Activated CD4-positive, CD25-positive, alpha-beta regulatory T cell treated with anti-CD3 and anti-CD28 coated beads, Interleukin-2, amount 50 U/mL, for 16 hours (primary cell): ENCODE results near the gene PSMD12.
"Not testable (repeated sequence)": the region's sequence is repeated elsewhere in the genome, so short reads cannot be mapped to it uniquely, and the experiment has no call there.

Experiments used
- DNase-seq: peaks from one replicate; pipeline ENCODE4 v3.0.0-alpha.2; 2020; ENCODE audit warnings: low read depth, low spot score

Gene PSMD12

DNA sequence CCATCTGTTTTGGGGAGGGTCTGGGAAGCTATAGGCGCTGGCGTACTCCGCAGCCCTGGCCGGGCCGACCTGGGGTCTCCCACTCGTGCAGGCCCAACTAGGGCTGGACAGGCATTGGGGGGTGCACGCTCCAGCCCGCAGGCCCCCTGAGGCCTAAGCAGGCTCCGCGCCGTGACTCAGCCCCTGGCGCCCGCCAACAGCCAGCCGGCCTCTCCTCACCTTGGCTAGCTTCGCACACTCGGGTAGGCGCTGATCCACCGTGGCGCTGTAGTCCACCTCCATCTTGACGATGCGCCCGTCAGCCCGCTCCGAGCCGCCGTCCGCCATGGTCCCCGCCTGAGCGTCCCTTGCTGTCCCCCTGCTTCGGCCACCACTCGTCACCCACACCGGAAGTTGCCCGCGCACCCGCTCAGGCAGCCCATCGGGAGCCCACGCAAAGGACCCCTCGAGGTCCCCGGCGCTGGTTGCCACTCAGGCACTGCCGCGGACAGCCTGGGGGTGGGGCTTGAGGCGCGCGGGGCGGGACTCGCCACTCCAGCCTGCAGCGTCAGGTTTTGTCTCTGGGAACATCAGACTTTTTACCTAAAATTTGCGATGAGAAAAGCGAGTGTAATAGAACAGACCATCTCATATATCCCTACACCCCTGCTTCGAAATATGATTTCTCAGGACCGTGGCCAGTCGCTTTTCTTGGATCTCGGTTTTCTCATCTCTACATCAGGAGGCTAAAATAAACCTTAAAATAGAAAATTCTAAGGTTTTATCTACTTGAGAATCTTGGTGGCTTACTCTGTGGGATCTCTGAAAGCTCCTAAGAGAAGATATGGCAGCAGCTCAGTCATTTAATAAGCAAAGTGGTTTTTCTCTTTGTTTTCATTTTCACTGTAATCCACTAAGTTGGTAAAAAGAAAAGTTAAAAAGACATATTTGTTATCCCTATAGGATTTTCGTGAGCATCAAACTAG, at the start of gene PSMD12:
PSMD12 (minus strand) TSS at position 385 of the 965 bp plus-strand sequence; CDS start at position 327, 58 bp downstream.
- peak; percentile 84 for DNase-seq

GRCh38 chr17:67415291-67415690, 48.9 kb upstream of the PSMD12 start:
- no peak for DNase-seq

GRCh38 chr17:67414559-67414958, 48.2 kb upstream of the PSMD12 start:
- no peak for DNase-seq

- no peak for DNase-seq
Measured at GRCh38 chr17:67414130-67414529, 47.8 kb upstream of the PSMD12 start.

DNA sequence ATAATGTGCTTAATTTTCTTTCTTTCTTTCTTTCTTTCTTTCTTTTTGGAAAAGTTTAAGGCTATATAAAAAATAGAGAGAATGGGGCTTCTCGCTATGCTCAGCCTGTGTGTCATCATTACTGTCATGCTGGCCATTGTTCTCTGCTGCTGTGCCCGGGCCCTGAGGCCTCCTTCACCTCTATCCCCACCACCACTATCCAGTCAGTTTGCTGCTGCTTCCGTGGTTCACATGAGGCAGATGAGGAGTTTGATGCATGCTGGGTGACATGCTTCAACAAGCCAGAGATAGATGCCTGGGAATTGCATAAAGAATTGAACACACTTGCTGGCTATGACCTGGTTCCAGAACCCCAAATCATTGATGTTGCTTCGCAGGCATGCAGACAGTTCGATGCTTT, 47.0 kb upstream of the PSMD12 start:
- no peak for DNase-seq

GRCh38 chr17:67412941-67413340, 46.6 kb upstream of the PSMD12 start:
- no peak for DNase-seq

DNA sequence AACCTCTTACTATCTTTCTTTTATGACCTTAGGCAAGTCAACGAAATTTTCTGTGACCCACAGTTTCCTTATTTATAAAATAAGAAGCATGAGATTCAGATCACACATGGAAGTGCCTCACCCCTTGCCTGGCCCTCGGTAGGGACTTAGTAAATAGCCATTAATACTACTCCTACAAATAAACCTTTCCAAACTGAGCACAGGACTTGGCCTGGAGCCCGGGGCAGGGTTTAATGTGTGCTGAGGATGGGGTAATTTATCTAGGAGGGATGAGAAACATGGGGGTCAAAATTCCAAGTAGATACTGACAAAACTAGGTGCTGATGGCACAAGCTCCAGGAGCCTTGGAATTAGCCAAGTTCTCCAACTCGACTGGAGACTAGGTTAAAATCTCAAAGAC, 45.7 kb upstream of the PSMD12 start:
- no peak for DNase-seq

DNA sequence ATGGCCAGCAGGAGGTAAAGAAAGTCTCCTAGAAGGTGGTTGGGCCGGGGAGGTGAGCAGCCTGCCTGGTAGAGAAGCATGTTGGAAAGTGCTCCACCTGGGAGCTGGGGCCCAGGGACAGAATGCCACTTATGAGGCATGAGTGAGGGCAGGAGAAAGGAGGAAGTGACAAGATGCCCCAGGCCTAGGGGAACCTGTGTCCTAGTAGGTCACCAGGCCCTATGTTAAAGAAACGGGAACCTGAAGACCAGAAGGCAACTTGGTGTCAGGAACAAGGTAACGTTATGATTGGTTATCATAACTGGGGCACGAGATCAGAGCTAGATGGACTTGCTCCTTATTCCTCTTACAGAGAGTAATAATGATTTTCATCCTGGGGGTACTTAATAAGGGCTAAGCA, 45.0 kb upstream of the PSMD12 start:
- DNase-seq, result no peak

DNA sequence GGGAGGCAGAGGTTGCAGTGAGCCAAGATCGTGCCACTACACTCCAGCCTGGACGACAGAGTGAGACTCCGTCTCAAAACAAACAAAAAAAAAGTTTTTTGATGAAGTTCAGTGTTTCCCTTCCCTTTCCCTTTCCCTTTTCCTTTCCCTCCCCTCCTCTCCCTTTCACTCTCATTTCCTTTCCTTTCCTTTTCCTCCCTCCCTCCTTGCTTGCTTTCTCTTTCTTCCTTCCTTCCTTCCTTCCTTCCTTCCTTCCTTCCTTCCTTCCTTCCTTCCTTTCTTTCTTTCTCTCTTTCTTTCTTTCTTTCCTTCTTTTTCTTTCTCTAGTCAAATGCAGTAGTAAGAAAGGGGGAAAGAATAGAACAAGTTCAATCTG, 42.1 kb upstream of the PSMD12 start:
- DNase-seq, result not testable (repeated sequence)

- DNase-seq, result no peak
Measured at GRCh38 chr17:67403483-67403882, 37.1 kb upstream of the PSMD12 start.

- DNase-seq, result no peak
Measured at GRCh38 chr17:67403065-67403464, 36.7 kb upstream of the PSMD12 start.

GRCh38 chr17:67401598-67402504, 35.5 kb upstream of the PSMD12 start:
- DNase-seq, result no peak

- DNase-seq, result no peak
Measured at GRCh38 chr17:67401106-67401505, 34.7 kb upstream of the PSMD12 start.

- DNase-seq, result no peak
Measured at GRCh38 chr17:67400193-67400592, 33.8 kb upstream of the PSMD12 start.

GRCh38 chr17:67399676-67400075, 33.3 kb upstream of the PSMD12 start:
- no peak for DNase-seq

DNA sequence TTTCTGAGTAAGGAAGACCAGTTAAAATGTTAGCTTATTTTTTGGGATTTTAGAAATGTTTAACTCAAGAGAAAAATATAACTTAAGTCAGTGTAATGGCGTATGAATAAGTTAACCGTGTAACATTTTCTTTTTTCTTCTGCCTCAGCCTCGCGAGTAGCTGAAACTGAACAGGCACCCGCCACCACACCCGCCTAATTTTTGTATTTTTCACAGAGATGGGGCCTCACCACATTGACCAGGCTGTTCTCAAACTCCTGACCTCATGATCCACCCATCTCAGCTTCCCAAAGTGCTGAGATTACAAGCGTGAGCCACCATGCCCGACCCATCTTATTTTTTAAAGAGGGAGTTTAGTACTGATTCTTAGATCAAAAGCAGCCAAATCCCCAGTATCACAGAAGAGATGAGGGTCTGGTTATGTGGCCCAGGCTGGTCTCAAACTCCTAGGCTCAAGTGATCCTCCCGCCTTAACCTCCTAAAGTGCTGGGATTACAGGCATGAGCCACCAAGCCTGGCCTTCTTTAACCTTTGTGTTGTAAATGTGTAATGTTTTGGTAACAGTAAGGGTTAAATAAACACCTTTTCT, 27.5 kb upstream of the PSMD12 start:
- DNase-seq, result no peak

DNA sequence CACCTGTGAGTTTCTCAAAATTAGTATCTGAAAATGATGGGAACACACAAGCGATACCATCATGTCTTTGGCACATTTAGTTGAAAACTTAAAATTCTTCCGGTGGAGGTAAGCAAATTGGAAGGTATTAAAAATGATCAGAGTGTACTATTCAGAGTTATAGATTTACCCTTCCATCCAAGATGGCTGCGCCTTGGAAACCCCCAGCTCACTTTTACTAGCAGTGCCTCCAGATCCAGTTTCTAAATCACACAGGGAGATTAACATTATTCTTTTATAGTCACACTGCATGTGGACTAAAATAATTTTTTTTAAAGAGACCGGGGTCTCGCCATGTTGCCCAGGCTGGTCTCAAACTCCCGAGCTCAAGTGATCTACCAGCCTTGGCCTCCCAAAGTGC, 25.7 kb upstream of the PSMD12 start:
- no peak for DNase-seq

GRCh38 chr17:67390646-67391361, 24.4 kb upstream of the PSMD12 start:
- peak; percentile 33 for DNase-seq

GRCh38 chr17:67390006-67390645, 23.7 kb upstream of the PSMD12 start:
- DNase-seq, result no peak

DNA sequence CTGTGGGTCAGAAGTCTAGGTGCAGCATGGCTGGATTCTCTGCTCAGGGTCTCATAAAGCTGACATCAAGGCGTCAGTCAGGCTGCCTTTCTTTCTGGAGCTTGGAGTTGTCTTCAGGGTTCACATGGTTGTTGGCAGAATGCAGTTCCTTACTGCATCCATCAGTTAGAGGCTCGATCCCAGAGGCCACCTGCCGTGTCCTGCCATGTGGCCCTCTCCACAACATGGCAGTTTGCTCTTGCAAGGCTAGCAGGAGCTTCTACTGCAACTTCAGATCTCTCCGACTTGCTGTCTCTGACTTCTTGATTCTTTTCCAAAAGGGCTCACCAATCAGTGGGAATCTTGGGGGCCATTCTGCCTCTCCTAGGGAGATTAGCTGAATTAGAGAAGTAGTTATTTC, 22.6 kb upstream of the PSMD12 start:
- no peak for DNase-seq

GRCh38 chr17:67388536-67388935, 22.2 kb upstream of the PSMD12 start:
- DNase-seq, result not testable (repeated sequence)
